HG03378 (cell line): Measurements from ENCODE around the gene HAO2.

Experiments used
- ATAC-seq: cut with Tn5 transposase; IDR thresholded peaks from one replicate; pipeline ENCODE4 v1.9.1; 2021; ENCODE audit warnings: mild to moderate bottlenecking, moderate library complexity; ENCODE audit not compliant: unreplicated experiment

HAO2 gene

DNA sequence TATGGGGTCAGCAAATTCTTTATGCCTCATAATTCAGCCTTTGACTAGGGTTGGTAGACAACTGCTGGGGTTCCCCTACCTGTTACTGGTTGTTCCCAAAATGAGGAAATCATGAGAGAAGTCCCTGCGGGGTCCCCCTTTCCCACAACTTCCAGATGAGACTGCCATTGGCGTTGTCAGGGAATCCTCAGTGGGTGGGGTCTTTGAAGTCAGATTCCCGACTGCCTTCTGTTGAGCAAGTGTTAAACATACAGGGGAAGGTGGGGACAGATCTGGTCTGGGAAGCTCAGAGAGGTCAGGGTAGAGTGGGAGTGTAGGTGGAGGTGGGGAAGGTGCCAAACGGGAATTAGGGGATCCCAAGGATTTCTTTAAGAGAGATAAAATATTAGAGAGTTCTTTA lies 61.1 kb downstream of the HAO2 start:
- ATAC-seq: no peak

GRCh38 chr1:119430486-119430885 lies 61.9 kb downstream of the HAO2 start:
- no peak for ATAC-seq

- ATAC-seq: no peak
Observed at GRCh38 chr1:119431836-119432235, 63.3 kb downstream of the HAO2 start.

GRCh38 chr1:119435052-119435451 lies 66.5 kb downstream of the HAO2 start:
- ATAC-seq: no peak

DNA sequence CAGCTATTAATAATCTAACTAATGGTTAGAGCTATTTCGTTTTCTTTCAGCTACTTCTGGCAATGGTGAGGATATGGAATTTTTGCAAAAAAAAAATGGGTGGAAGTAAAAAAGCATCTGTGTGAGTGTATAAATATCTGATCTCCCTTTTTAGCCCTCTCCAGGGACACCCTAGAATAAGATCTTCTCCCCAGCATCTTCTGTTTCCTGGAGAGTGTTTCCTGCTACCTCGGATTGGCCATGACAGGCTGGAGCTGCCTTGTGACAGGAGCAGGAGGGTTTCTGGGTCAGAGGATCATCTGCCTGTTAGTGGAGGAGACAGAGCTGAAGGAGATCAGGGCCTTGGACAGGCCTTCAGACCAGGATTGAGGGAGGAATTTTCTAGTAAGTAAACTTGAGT lies 70.2 kb downstream of the HAO2 start:
- no peak for ATAC-seq

DNA sequence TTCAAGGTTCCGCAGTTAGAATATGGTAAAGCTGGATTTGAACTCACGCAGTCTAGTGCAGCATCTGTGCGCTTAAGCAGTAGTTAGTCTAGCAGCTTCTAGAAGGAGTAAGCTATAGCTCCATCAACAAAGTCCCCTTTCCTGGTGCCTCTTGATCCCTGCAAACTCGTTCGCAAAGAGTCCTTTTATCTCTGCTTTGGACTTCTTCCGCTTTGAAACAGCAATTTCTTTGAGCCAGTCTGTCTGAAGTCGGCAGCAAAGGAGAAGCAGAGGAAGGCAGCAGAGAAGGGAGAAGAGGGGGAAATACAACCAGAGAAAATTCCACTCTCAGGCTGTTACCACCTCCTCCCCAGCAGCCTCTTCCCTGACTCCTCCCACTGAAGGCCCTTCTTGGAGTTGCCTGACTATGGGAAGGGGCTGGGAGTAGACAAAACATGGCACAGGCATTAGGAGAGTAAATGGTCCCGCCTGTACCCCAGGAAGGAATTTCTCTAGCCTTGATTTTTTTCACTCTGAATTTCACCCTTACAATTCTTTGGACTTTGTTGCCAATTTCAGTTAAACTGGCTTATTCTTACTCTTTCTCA lies 72.2 kb downstream of the HAO2 start:
- no peak for ATAC-seq

DNA sequence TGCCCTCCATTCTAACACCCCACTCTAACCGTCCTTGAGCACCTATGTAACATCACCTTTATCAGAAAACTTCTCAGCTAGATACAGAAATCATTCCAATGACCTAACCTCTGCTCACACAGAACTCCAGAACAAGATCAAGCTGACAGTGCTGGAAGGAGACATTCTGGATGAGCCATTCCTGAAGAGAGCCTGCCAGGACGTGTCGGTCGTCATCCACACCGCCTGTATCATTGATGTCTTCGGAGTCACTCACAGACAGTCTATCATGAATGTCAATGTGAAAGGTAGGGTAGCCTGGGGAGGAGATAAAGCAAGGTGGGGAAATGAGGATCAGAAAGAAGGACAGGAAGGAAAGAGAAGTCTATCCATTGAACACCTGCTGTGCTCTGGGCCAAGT lies 74.2 kb downstream of the HAO2 start:
- no peak for ATAC-seq
